Smooth muscle cell (in vitro differentiated cells): ENCODE measurements around the gene OR8J1. TPM values are rescaled to one million over a fixed set of nuclear protein-coding genes. Genes with fewer than 3 reads are reported as not detected.

Source experiments
- DNase-seq: peaks from one replicate; lab custom pipeline; 2025; ENCODE audit not compliant: unreplicated experiment; lab: John Stamatoyannopoulos, UW
- H2AFZ ChIP-seq: fragments of 200-600 bp; sonication (generic); 2 replicates; pipeline ENCODE4 v1.6.0; 2016; ENCODE audit warnings: antibody characterized with exemption, low read depth, mild to moderate bottlenecking
- H3F3A ChIP-seq: fragments of 200-600 bp; sonication (generic); 2 replicates; pipeline ENCODE4 v1.6.0; 2017; ENCODE audit warnings: antibody characterized with exemption, low read depth
- H3K27ac ChIP-seq: fragments of 200-600 bp; sonication (generic); 2 replicates; pipeline ENCODE4 v1.5.1; 2016; ENCODE audit warnings: low read depth, mild to moderate bottlenecking
- H3K27me3 ChIP-seq: fragments of 200-600 bp; sonication (generic); 2 replicates; pipeline ENCODE4 v1.6.1; 2016; ENCODE audit warnings: low read depth, mild to moderate bottlenecking
- H3K36me3 ChIP-seq: fragments of 200-600 bp; sonication (generic); 2 replicates; pipeline ENCODE4 v1.5.1; 2016; ENCODE audit warnings: low read depth
- H3K4me1 ChIP-seq: fragments of 200-600 bp; sonication (generic); 2 replicates; pipeline ENCODE4 v1.5.1; 2016; ENCODE audit warnings: low read depth
- H3K4me2 ChIP-seq: fragments of 200-600 bp; sonication (generic); 2 replicates; pipeline ENCODE4 v1.6.0; 2016; ENCODE audit warnings: mild to moderate bottlenecking
- H3K4me3 ChIP-seq: fragments of 200-600 bp; sonication (generic); 2 replicates; pipeline ENCODE4 v1.5.1; 2016; ENCODE audit warnings: mild to moderate bottlenecking
- H3K79me2 ChIP-seq: fragments of 200-600 bp; sonication (generic); 2 replicates; pipeline ENCODE4 v1.6.0; 2016; ENCODE audit warnings: low read depth, mild to moderate bottlenecking
- H3K9ac ChIP-seq: fragments of 200-600 bp; sonication (generic); 2 replicates; pipeline ENCODE4 v1.6.0; 2016; ENCODE audit warnings: low read depth
- H3K9me3 ChIP-seq: fragments of 200-600 bp; sonication (generic); replicated peaks from 2 replicates; pipeline ENCODE4 v1.5.1; 2016; ENCODE audit warnings: low read depth
- H4K20me1 ChIP-seq: fragments of 200-600 bp; sonication (generic); 2 replicates; pipeline ENCODE4 v1.6.0; 2016; ENCODE audit warnings: low read depth
- WGBS: methylation state at CpG from one replicate; pipeline ENCODE4 v1.1.7; 2016; ENCODE audit warnings: low lambda C conversion rate; 5-methylcytosine and 5-hydroxymethylcytosine counted together
- polyA plus RNA-seq: library from polyadenylated mRNA; unstranded; fragments of >200 nt; fragmentation: Nextera tagmentation; extraction: Ambion mirVana; gene quantifications from 2 replicates; pipeline ENCODE4 v1.2.1, GENCODE V29; 2016
- total RNA-seq: library from RNA; depleted of rRNA; stranded (reverse); fragments of >200 nt; gene quantifications from 2 replicates; pipeline ENCODE4 v1.2.3, GENCODE V29; 2014
- TF ChIP-seq, protein P1 (sequence below): fragments of 200-600 bp; sonication (generic); IDR thresholded peaks from 2 replicates; pipeline ENCODE4 v1.5.1; 2017; ENCODE audit warnings: borderline replicate concordance, mild to moderate bottlenecking, antibody characterized with exemption; ENCODE audit not compliant: insufficient read depth, poor library complexity, severe bottlenecking

Gene OR8J1
- total and polyA plus RNA-seq, 2 experiments from 2014 or later = not detected

DNA sequence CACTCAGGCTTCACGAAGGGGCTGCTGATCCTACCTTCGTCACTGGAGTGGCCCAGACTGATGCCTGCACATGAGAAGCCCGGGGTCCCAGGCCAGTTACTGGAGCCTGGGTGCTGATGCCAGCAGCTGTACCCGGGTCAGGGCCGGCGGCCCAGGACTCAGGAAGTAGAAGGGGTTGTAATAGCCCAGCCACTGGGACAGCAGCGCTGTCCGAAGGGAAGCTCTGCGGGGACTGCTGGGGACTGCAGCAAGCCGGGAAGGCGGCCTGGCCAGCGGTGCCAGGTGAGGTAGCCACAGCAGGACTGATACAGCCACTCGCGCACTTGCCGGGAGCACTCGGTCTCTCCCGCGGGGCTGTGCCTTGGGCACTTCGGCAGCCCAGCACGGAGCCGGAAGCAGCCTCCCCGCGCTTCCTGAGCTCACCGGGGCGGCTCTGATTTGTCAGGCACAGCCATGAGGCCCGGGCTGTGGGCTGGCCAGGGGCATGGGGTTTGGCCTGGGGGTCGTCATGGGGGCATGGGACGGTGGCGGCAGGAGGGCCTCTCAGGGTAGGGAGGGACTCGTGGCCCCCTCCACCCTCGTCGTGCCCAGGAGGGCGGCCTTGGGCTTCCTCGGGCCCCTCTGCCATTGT is 22.1 kb upstream of the OR8J1 start:
- Histone ChIP-seq H3K27ac (no peak overlapping the region), H3K9me3 (no peaks in the 10 kb centered on the region)

DNA sequence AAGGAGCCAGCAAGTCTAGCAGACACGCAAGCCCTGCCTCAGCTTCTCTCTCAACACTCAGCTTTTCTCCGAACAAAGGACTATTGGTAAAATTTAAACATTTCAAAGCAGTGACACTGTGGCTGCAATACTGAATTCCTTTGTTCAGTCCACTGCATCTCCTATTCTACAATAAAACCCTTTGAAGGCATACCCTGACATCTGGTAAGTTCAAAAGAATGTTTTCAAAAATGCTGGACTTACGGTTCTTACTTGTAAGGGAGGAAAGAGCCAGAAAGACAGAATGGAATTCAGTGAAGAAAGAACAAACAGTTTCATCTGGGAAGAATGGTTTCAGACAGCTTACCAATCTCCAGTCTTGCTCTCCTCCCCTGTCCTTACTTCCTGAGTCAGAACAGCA is 20.9 kb upstream of the OR8J1 start:
- Histone ChIP-seq H2AFZ (peak overlapping the region; percentile 77), H3K4me1 (no peaks in the 10 kb centered on the region), H3K9me3 (no peaks in the 10 kb centered on the region), H3K4me2 (peak overlapping the region; percentile 53), H4K20me1 (no peaks in the 10 kb centered on the region), H3K4me3 (no peak overlapping the region), H3K27ac (no peak overlapping the region), H3K27me3 (no peaks in the 10 kb centered on the region), H3K9ac (no peak overlapping the region), H3K79me2 (no peaks in the 10 kb centered on the region), H3K36me3 (no peaks in the 10 kb centered on the region), H3F3A (no peaks in the 10 kb centered on the region)
- TF ChIP-seq, protein P1, sequence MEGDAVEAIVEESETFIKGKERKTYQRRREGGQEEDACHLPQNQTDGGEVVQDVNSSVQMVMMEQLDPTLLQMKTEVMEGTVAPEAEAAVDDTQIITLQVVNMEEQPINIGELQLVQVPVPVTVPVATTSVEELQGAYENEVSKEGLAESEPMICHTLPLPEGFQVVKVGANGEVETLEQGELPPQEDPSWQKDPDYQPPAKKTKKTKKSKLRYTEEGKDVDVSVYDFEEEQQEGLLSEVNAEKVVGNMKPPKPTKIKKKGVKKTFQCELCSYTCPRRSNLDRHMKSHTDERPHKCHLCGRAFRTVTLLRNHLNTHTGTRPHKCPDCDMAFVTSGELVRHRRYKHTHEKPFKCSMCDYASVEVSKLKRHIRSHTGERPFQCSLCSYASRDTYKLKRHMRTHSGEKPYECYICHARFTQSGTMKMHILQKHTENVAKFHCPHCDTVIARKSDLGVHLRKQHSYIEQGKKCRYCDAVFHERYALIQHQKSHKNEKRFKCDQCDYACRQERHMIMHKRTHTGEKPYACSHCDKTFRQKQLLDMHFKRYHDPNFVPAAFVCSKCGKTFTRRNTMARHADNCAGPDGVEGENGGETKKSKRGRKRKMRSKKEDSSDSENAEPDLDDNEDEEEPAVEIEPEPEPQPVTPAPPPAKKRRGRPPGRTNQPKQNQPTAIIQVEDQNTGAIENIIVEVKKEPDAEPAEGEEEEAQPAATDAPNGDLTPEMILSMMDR = no peak
- no peak for DNase-seq
- WGBS = 42% methylated on average over 3 of the region's 3 CpGs

More for the DNA sequence above, 22.1 kb upstream of the OR8J1 start:
- WGBS = 97% methylated on average over 30 of the region's 34 CpGs
- H3F3A ChIP-seq = no peaks in the 10 kb centered on the region
- H3K9ac ChIP-seq = no peak overlapping the region
- TF ChIP-seq, protein P1 = no peak
- no peak overlapping the region for H2AFZ ChIP-seq
- no peaks in the 10 kb centered on the region for H3K79me2 ChIP-seq
- no peak for DNase-seq
- no peaks in the 10 kb centered on the region for H4K20me1 ChIP-seq
- H3K4me3 ChIP-seq = no peak overlapping the region
- no peak overlapping the region for H3K4me2 ChIP-seq
- H3K4me1 ChIP-seq = no peaks in the 10 kb centered on the region
- no peaks in the 10 kb centered on the region for H3K27me3 ChIP-seq
- H3K36me3 ChIP-seq = no peaks in the 10 kb centered on the region

DNA sequence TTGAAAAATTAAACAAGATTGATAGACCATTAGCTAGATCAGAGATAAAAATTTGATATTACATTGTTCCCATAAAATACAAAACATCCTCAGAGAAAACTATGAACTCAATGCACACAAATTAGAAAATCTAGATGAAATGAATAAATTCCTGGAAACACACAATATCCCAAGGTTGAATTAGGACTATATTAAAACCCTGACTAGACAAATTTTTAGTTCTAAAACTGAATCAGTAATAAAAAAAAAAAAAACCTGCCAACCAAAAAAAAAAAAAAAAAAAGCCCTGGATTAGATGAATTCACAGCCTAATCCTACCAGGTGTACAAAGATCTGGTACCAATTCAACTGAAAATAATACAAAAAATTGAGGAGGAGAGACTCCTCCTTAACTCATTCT is 13.8 kb upstream of the OR8J1 start:
- no peak overlapping the region for H2AFZ ChIP-seq
- no peaks in the 10 kb centered on the region for H3F3A ChIP-seq
- H3K4me1 ChIP-seq = no peaks in the 10 kb centered on the region
- TF ChIP-seq, protein P1 = no peak
- no peak overlapping the region for H3K4me3 ChIP-seq
- no peak overlapping the region for H3K4me2 ChIP-seq
- no peak overlapping the region for H3K27ac ChIP-seq
- no peaks in the 10 kb centered on the region for H3K27me3 ChIP-seq
- H3K9ac ChIP-seq = no peak overlapping the region
- H3K9me3 ChIP-seq = no peaks in the 10 kb centered on the region
- H3K79me2 ChIP-seq = no peaks in the 10 kb centered on the region
- no peaks in the 10 kb centered on the region for H4K20me1 ChIP-seq
- no peaks in the 10 kb centered on the region for H3K36me3 ChIP-seq
- no peak for DNase-seq

DNA sequence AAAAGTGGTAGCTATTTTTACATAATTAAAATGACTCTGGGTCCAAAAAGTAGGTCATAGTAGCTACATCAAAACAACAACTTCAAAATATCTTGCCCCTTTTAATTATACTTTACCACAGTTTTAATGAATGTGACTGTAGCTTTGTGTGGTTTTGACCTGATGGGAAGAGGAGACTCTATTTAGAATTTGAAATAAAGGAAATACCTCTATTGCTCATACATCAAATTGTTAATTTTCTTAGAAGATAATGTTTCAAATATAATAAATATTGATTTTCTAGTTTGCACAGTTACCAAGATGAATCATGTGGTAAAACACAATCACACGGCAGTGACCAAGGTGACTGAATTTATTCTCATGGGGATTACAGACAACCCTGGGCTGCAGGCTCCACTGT is 8.4 kb upstream of the OR8J1 start, which contains the start of gene OR8K1:
Gene OR8K1 (plus strand): TSS at position 301 of the 400 bp plus-strand sequence. CDS start 0 bp downstream, at position 301.
- H3K4me2 ChIP-seq = no peak within 1 kb of the TSS
- no peak for DNase-seq
- no peak within 1 kb of the TSS for H3K4me3 ChIP-seq
- H3K9ac ChIP-seq = no peak within 1 kb of the TSS
- no peak within 1 kb of the TSS for H2AFZ ChIP-seq
- 88% methylated on average over 1 of the region's 1 CpG for WGBS
- no peaks in the 10 kb centered on the region for H4K20me1 ChIP-seq
- H3K36me3 ChIP-seq = no peaks in the 10 kb centered on the region
- no peaks in the 10 kb centered on the region for H3K79me2 ChIP-seq
- no peaks in the 10 kb centered on the region for H3F3A ChIP-seq
- TF ChIP-seq, protein P1 = no peak
- no peaks in the 10 kb centered on the region for H3K4me1 ChIP-seq
- no peaks in the 10 kb centered on the region for H3K9me3 ChIP-seq
- no peaks in the 10 kb centered on the region for H3K27me3 ChIP-seq
- H3K27ac ChIP-seq = no peak within 1 kb of the TSS
